Thyroid gland (tissue), 4 donors: ENCODE measurements around the gene BZW2.

ENCODE experiments used
- CTCF ChIP-seq, 6 experiments: fragments of 200-600 bp in 3 of 6; fragments of 450-650 bp in 3 of 6; sonication (generic) in 3 of 6; IDR thresholded peaks; one replicate each; pipeline ENCODE4 v1.5.1; 2016 to 2019; ENCODE audit warnings: antibody characterized with exemption in 6 of 6, mild to moderate bottlenecking in 2 of 6, inconsistent platforms in 1 of 6, moderate library complexity in 1 of 6
- POLR2A ChIP-seq, 2 donors: fragments of 450-650 bp; IDR thresholded peaks; one replicate each; pipeline ENCODE4 v1.6.1; 2017; ENCODE audit warnings: antibody characterized with exemption in 2 of 2, mild to moderate bottlenecking in 2 of 2, moderate library complexity in 1 of 2

GRCh38 chr7:16677978-16678494 lies 32.1 kb downstream of the BZW2 start:
- no peak for TF ChIP-seq CTCF (IDR thresholded peaks at IDR 0.05)
- no peak for TF ChIP-seq POLR2A (IDR thresholded peaks at IDR 0.05)
